ENCODE results near the gene MT1M.
"Not testable (repeated sequence)": the region's sequence is repeated elsewhere in the genome, so short reads cannot be mapped to it uniquely, and the experiment has no call there.

Gene MT1M

DNA sequence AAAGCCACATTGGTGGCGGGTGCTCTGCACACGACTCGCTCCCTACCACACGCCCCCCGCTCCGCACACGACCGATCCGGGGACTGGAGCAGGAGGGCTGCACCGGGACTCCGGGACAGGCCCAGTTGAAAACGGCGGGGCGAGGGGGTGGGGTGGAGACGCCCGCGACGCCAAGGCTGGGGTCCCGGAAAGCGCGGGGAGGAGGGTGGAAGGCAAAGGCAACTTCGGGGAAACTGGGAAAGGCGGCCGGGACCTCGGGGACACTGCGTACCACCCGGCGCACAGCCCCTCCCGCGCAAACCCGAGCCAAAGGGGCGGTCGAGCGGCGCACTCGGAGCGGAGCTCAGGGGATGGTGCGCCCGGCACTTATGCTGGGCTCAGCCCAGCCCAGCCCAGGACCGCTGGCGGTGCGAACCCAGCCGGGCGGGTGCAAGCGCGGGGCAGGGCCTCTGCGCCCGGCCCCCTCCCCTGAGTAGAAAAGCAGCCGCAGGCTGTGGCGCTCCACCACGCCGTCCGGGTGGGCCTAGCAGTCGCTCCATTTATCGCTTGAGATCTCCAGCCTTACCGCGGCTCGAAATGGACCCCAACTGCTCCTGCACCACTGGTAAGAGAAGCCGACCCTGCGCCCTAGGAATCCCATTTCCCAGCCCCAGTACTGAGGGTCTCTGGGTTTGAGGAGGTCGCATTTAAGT, at the start of gene MT1M:
TSS of gene MT1M (plus strand) at position 504 of the 692 bp plus-strand sequence. CDS start at position 577, 73 bp downstream.
- no peak for DNase-seq (ENCODE audit: low read depth in 3 of 3)

DNA sequence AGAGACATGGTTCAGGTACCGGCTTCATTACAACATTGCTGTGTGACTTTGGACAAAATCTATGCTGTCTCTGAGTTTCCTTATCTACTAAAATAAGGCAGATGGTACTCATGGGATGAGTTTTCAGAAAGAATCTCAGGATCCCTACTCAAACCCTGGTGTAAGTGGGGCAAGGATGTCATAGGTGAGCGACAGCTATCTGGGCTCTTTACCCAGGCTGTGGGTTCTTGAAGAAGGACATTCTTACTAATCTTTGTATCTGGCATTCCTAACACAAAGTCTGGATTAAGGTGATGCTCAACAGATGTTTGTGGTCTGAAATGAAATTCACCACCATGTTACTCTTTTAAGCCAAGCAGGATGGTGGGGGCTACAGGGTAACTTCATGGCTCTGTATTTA, 49.5 kb upstream of the MT1M start:
- DNase-seq (ENCODE audit: low read depth in 3 of 3): not testable (repeated sequence)

DNA sequence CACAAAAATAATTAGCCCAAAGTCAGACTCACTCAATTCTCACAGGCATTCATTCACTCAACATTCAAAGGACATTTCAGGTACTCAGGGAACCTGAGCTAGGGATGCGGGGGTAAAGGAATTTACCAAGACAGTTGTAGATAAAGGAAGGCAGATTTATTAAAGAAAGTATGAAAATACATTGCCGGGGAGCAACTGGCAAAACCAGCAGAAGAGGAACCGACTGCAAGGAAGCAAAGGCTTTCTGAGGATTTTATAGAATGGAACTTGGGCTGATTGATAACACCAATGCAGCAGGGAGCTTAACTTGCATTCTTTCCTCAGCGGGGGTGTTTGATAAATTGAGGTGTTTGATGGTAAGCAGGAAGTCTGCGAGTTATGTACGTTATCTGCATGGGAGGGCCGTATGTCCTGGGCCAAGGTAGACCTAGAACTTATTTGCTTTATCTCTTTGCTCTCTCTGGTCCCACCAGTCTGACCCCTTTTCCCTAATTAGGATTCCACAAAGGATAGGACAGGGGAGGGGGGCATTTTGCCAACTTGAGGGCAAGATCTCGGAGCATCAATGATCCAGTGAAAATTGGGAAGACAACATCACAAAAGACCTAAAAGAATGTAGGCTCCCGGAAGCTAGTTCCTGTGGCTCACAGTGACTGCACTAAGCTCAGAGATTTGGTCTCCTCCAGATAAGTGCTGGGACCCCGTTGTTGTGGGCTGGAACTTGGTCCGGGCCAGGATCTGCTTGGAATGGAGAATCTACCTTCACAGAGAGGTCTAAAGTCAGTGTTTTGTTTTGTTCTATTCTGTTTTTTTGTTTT, 48.9 kb upstream of the MT1M start:
- DNase-seq (ENCODE audit: low read depth in 3 of 3): no peak

DNA sequence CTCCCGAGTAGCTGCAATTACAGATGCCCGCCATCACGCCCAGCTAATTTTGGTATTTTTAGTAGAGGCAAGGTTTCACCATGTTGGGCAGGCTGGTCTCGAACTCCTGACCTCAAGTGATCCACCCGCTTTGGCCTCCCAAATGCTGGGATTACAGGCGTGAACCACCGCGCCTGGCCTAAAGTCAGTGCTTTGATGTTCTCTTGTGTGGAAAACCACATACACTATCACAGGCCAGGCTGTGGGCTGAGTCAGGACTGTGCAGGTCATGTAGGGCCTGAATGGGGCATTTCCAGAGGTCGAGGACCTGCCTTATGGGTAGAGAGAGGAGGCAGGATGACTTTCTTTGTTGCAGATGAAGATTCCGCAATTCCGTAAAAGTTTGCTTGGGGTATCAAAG, 48.2 kb upstream of the MT1M start:
- DNase-seq (ENCODE audit: low read depth in 3 of 3): no peak

DNA sequence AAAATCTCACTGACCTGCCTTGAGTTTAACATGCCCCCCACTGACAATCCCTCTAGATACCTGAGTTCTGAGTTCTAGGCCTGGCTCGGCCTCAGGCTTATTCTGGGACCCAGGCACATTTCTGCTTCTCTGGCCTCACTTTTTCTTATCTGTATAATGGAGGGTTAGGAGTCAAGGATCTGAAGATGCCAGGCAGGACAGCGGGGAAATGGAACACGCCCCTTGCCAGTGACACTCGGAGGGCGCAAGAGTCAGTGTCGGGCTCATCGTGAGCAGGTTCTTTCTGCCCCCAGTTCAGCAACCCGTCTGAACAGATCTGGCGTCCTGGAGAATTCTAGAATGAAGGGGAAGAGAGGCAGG, 43.7 kb upstream of the MT1M start:
- DNase-seq (ENCODE audit: low read depth in 3 of 3): no peak

DNA sequence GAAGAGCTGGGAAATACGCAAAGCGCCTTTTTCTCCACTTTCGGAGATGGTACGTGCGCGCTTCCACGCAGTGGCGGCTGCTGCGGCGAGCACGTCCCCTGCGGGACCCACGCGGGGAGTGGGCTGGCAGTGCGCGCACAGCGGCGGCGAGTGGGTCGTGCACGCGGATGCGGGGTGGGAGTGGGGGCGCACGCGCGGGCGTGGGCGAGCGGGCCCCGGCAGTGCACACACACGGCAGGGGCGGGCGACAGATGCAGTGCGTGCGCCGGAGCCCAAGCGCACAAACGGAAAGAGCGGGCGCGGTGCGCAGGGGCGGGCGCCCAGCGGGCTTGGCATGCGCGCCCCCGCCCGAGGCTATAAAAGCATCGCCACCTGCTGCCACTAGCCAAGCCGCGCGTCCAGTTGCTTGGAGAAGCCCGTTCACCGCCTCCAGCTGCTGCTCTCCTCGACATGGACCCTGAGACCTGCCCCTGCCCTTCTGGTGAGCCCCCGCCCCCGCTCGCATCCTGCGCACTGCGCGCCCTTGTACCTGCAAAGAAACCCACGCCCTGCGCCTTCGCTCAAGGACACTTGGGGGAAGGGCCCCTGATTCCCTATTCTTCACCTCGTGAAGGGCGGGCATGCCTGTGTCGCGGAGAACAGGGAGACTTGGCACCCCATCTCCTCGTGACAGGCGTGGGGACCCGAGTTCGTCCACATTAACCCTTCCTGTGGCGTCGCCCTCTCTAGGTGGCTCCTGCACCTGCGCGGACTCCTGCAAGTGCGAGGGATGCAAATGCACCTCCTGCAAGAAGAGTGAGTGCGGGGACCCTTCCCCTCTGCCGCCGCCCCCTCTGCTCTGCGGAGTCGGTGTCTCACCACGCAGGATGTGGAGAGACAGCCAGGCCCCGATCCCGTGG, 43.1 kb upstream of the MT1M start, which contains the start of gene MT3:
TSS of gene MT3 (plus strand) at position 388 of the 899 bp plus-strand sequence. CDS start at position 451, 63 bp downstream.
- no peak for DNase-seq (ENCODE audit: low read depth in 3 of 3)

DNA sequence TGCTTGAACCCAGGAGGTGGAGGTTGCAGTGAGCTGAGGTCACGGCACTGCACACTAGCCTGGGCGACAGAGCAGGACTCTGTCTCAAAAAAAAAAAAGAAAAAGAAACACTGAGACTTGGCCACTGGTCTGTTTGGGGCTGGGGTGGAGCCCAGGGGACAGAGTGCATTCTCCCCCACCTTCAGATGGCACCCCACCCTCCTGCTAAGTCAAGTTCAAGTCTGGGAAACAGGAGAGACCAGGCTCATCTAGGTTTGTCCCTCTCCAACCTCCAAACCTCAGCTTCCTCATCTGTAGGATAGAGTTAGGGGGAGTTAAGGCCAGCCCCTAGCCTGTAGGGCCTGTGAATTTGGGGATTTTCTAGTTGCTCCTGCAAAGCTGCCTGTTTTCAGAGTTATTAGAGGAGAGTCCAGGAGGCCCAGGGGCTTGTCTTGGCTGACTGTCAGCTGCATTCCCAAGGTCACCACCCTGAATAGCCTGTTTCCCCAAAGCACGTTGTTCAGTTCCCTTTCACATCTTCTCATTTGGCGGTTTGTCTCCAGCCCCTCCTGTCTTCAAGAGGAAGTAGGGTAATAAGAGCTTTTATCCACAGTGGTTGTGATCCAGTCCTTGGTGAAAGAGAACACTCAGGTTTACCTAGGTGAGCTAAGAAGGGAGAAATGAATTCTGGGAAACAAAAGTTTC, 40.9 kb upstream of the MT1M start:
- no peak for DNase-seq (ENCODE audit: low read depth in 3 of 3)

DNA sequence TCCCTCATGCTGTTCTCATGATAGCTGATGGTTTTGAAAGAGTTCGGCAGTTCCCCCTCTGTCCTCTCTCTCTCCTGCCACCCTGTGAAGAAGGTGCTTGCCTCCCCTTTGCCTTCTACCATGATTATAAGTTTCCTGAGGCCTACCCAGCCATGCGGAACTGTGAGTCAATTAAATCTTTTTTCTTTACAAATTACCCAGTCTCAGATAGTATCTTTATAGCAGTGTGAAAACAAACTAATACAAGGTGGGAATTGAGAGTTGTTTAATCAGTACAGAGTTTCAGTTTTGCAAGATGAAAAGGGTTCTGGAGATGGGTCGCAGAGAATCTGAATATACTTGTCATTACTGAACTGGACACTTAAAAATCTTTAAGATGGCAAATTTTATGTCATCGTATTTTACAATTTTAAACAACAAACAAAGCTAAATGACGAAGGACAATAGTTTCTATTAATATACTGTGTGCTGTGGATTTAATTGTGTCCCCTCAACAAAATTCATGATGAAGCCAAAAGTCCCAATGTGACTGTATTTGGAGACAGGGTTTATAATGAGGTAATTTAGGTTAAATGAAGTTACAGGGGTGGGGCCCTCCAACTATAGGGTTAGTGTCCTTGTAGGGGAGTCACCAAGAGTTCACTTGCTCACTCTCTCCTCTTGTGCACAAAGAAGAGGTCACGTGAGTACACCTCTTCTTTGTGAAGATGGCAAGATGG, 38.7 kb upstream of the MT1M start:
- no peak for DNase-seq (ENCODE audit: low read depth in 3 of 3)

DNA sequence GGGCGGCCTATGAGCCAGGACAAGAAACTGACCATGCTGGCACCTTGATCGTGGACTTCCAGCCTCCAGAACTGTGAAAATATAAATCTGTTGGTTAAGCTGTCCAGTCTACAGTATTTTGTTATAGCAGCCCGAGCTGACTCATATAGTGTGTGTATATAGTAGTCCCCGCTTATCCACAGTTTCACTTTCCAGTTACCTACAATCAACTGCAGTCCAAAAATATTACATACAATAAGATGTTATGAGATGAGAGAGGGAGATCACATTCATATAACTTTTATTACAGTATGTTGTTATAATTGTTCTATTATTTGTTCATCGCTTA, 38.2 kb upstream of the MT1M start:
- DNase-seq (ENCODE audit: low read depth in 3 of 3): no peak

DNA sequence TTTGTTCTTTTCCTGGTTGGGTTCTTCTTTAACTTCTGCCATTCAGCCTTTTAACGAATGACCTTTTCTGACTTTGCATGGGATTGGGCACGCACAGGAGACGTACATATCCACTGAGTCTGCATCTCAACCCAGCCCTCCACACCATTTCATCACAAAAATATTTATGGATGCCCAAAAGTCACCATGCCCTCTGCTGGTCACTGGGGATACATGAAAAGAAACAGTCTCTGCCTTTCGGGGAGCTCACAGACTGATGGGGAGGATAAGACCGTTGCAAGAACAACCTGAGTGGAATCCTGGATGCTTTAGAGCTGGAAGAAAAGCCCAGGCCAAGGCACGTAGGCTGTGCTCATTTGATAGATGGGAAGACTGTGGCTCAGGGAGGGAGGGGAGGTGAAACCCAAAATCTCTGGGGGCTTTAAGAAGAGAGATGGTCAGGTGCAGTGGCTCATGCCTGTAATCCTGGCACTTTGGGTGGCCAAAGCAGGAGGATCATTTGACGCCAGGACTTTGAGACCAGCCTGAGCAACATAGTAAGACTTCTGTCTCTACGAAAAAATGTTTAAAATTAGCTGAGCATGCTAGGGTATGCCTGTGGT, 32.0 kb upstream of the MT1M start:
- no peak for DNase-seq (ENCODE audit: low read depth in 3 of 3)

DNA sequence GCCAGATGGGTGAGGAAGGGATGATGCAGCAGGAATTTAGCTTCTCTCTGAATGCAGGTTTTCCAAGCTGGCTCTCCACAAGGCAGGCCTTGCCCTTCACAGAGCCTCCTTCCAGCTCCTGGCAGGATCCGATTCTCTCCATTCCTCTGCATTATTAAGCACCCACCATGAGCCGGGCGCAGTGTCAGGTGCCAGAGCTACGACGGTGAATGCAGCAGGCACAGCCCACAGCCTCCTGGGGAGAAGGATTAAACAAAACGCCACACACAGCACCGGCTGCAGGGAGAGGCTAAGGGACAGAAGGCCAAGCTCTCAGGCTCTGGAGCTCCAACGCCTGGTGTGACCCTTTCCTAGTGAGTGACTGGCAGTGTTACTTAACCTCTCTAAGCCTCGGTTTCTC, 31.1 kb upstream of the MT1M start:
- no peak for DNase-seq (ENCODE audit: low read depth in 3 of 3)

DNA sequence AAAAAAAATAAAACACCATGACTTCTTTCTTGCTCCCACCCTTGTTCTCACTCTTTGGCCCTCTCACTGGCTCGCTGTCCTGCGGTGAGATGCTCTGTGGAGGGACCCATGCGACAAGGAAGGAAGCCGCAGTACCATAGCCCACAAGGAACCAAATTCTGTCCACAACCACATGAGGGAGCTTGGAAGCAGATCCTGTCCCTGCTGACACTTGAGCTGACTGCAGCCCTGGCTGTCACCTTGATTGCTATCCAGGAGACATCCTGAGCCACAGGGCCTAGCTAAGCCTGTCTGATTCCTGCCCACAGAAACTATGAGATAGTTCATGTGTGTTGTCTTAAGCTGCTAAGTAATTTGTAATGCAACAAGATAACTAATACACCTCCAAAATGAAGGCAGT, 28.9 kb upstream of the MT1M start:
- DNase-seq (ENCODE audit: low read depth in 3 of 3): no peak

DNA sequence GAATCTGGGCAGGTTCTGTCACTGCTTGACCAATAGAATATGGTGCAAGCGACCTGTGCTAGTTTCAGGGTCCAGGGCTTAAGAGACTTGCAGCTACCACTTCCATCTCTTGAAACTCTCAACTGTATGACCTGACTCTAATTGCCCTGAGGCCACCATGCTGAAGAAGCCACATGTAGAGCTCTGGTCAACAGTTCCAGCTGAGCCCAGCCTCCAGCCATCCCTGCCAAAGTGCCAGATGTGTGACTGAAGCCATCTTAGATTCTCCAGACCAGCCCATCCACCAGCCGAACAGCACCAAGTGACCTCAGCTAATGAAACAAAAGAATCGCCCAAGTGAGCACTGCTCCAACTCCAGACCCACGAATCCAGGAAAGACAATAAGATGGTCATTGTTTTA, 27.5 kb upstream of the MT1M start:
- no peak for DNase-seq (ENCODE audit: low read depth in 3 of 3)

DNA sequence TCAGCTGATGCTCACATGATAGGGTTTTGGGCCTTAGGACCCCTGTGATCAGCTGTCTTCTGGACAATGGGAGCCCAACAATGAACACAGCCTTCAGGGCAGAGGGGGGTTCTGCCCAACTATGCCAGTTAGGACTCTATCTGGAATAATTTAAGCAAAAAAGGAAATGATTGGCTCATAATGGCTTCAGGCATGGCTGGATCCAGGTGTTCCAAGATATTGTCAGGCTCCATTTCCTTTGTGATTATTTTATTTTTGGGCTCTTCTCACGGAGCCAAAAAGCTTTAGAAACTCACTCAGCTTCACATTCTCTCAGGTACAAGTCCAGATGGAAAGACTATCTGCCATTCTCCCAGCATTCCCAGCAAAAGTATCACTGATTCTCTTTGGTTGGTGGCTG, 27.0 kb upstream of the MT1M start:
- DNase-seq (ENCODE audit: low read depth in 3 of 3): no peak

DNA sequence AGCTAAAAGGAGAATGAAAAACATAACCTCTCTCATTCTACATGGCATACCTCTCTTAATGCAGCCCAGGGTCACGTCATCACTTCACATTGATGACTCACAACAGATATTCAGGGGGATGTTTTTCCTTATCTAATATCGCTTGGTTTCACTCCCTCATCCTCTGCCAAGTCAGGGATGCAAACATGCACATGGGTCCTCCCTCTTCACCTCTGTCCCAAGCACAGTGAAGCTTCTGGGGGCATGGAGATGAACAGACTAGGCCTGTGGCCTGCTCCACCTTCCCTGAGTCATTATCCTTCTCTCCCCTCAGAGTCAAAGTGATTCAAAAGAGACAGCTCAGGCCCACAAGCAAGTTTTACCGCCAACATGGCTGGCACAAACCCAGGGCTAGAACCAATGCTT, 26.4 kb upstream of the MT1M start:
- no peak for DNase-seq (ENCODE audit: low read depth in 3 of 3)

DNA sequence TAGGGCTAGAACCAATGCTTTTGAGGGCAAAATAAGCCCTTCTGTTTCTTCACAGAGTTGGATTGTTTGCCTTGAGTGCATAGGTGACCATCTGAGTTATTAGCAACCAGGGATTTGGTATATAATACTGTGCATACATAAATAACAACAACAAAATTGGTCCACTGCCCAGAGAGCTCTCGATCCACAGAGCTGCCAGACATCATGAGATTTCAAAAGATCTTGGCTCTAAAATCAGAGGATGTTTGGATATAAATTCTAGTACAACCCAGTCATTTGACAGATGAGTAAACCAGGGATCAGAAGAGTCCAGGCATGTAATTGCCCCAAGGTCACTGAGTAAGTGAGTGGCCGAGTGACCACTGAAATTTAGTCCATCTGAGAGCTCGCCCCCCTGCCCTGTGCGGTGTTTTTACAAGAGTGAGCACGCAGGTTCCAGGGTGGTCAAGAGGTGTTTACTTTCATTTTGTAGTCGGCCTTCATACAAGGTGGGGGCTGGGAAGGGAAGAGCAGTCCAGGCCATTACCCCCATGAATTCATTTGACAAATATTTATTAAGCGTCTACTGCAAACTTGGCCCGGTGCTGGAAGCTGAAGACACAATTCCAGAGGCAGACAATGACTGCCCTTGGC, 25.9 kb upstream of the MT1M start:
- no peak for DNase-seq (ENCODE audit: low read depth in 3 of 3)

DNA sequence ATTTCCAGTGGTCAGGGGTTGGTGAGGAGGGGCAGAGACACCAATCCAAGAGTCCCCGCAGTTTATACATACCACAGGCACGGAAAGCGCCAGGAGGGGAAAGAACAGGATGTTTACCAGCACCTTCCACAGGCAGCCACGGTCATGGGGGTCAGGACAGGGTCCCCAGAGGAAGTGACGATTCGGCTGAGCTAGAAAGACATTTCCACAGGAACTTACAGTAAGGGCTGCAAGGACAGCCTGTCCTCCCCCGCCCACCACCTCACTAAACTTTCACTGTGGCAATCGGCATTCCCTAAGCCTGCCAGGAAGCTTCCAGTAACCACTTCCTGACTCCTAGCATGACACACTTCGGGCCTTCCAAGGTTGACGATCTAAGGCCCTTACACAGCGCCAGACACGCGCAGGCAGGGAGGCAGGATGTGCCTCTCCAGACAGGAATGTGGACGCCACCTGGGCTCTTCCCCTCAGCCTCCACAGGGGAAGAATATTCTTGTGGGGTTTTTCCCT, 25.3 kb upstream of the MT1M start:
- DNase-seq (ENCODE audit: low read depth in 3 of 3): no peak

DNA sequence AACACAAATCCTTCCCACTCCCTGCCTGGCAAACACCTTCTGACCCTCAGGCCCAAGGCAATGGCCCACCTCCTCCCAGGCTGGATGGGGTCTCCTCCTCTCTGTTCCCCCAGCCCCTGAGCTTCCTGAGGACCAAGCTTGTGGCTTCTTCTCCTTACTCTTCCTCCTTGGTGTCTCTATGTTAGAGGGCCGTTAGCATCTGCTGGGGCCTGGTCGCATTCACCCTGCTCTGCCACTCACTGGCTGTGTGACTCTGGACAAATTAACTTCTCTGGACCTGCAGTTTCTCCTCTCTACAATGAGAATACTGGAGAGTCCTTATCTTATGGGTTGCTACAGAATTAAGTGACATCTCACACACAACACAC, 24.8 kb upstream of the MT1M start:
- no peak for DNase-seq (ENCODE audit: low read depth in 3 of 3)

DNA sequence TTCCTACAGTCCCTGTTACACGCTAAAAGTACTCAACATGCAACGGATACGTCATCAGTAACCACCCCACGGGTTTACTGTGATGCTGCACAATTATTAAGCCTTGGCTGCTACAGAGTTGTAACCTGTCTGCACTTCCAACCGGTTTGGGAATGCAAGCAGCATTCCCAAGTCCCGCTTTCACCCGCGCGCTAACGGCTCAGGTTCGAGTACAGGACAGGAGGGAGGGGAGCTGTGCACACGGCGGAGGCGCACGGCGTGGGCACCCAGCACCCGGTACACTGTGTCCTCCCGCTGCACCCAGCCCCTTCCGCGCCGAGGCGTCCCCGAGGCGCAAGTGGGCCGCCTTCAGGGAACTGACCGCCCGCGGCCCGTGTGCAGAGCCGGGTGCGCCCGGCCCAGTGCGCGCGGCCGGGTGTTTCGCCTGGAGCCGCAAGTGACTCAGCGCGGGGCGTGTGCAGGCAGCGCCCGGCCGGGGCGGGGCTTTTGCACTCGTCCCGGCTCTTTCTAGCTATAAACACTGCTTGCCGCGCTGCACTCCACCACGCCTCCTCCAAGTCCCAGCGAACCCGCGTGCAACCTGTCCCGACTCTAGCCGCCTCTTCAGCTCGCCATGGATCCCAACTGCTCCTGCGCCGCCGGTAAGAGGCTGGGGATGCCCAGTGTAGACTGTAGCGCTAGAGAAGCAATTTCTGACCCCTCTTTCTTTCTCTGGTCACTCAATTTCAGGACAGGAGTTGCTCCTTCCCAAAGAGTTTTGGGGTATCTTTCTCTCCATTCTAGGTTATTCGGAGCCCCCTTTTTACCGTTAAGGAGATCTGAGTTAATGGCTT, 24.2 kb upstream of the MT1M start, which contains the start of gene MT2A:
TSS of gene MT2A (plus strand) at position 542 of the 833 bp plus-strand sequence. CDS start at position 614, 72 bp downstream.
- peak; percentile 82 to 91 (median 84) for DNase-seq (ENCODE audit: low read depth in 3 of 3)

Data from stimulated activated CD4-positive, alpha-beta T cell treated with anti-CD3 and anti-CD28 coated beads, TNF-alpha, amount 100 ng/mL, for 24 hours (primary cell).